ENCODE results near the gene IL12B.
"Not testable (repeated sequence)": the region's sequence is repeated elsewhere in the genome, so short reads cannot be mapped to it uniquely, and the experiment has no call there.

Gene IL12B

GRCh38 chr5:159330131-159330800 lies at the start of gene IL12B:
Gene IL12B (minus strand): TSS chr5:159330487. CDS start chr5:159326782, 3,705 bp downstream.
- no peak for DNase-seq (ENCODE audit: low read depth in 3 of 3)

GRCh38 chr5:159377653-159378052 lies 47.4 kb upstream of the IL12B start:
- DNase-seq (ENCODE audit: low read depth in 3 of 3), result no peak

- not testable (repeated sequence) for DNase-seq (ENCODE audit: low read depth in 3 of 3)
Measured at GRCh38 chr5:159367866-159368265, 37.6 kb upstream of the IL12B start.

GRCh38 chr5:159366776-159367175 lies 36.5 kb upstream of the IL12B start:
- not testable (repeated sequence) for DNase-seq (ENCODE audit: low read depth in 3 of 3)

- no peak for DNase-seq (ENCODE audit: low read depth in 3 of 3)
Measured at GRCh38 chr5:159362220-159362619, 31.9 kb upstream of the IL12B start.

- DNase-seq (ENCODE audit: low read depth in 3 of 3), result not testable (repeated sequence)
Measured at GRCh38 chr5:159359871-159360270, 29.6 kb upstream of the IL12B start.

- no peak for DNase-seq (ENCODE audit: low read depth in 3 of 3)
Measured at GRCh38 chr5:159359408-159359807, 29.1 kb upstream of the IL12B start.

GRCh38 chr5:159353661-159354252 lies 23.5 kb upstream of the IL12B start:
- no peak for DNase-seq (ENCODE audit: low read depth in 3 of 3)

GRCh38 chr5:159350644-159351043 lies 20.4 kb upstream of the IL12B start:
- DNase-seq (ENCODE audit: low read depth in 3 of 3), result not testable (repeated sequence)

GRCh38 chr5:159350216-159350615 lies 19.9 kb upstream of the IL12B start:
- DNase-seq (ENCODE audit: low read depth in 3 of 3), result not testable (repeated sequence)

GRCh38 chr5:159345861-159346260 lies 15.6 kb upstream of the IL12B start:
- DNase-seq (ENCODE audit: low read depth in 3 of 3), result no peak

- DNase-seq (ENCODE audit: low read depth in 3 of 3), result no peak
Measured at GRCh38 chr5:159345336-159345735, 15.0 kb upstream of the IL12B start.

GRCh38 chr5:159343295-159344094 lies 13.2 kb upstream of the IL12B start:
- no peak for DNase-seq (ENCODE audit: low read depth in 3 of 3)

GRCh38 chr5:159342840-159343239 lies 12.6 kb upstream of the IL12B start:
- DNase-seq (ENCODE audit: low read depth in 3 of 3), result no peak

- peak; percentile 16 to 34 (median 18) for DNase-seq (ENCODE audit: low read depth in 3 of 3)
Measured at GRCh38 chr5:159341906-159342310, 11.6 kb upstream of the IL12B start.

GRCh38 chr5:159341145-159341544 lies 10.9 kb upstream of the IL12B start:
- DNase-seq (ENCODE audit: low read depth in 3 of 3), result no peak

- no peak for DNase-seq (ENCODE audit: low read depth in 3 of 3)
Measured at GRCh38 chr5:159340511-159340910, 10.2 kb upstream of the IL12B start.

GRCh38 chr5:159339460-159339859 lies 9.2 kb upstream of the IL12B start:
- no peak for DNase-seq (ENCODE audit: low read depth in 3 of 3)

GRCh38 chr5:159338118-159338517 lies 7.8 kb upstream of the IL12B start:
- DNase-seq (ENCODE audit: low read depth in 3 of 3), result no peak

GRCh38 chr5:159337016-159337955 lies 7.0 kb upstream of the IL12B start:
- no peak for DNase-seq (ENCODE audit: low read depth in 3 of 3)

- DNase-seq (ENCODE audit: low read depth in 3 of 3), result no peak
Measured at GRCh38 chr5:159336586-159336985, 6.3 kb upstream of the IL12B start.

GRCh38 chr5:159333545-159333925 lies 3.2 kb upstream of the IL12B start:
- no peak for DNase-seq (ENCODE audit: low read depth in 3 of 3)

Measured in stimulated activated CD4-positive, alpha-beta T cell treated with anti-CD3 and anti-CD28 coated beads, TNF-alpha, amount 100 ng/mL, for 48 hours (primary cell).